Stomach (tissue), 9 donors: ENCODE measurements around the gene ZNF532. TPM values are rescaled to one million over a fixed set of nuclear protein-coding genes. Genes with fewer than 3 reads are reported as not detected.

Experiments used
- DNase-seq, 2 donors: peaks; one replicate each; pipeline versions ENCODE4 v3.0.0 to v3.0.0-alpha.2; 2013 to 2019
- H3K27ac ChIP-seq, 5 donors: fragments of 200-600 bp in 4 of 5; sonication (generic) in 4 of 5; one replicate each; pipeline ENCODE4 v1.5.1; 2013 to 2019; ENCODE audit warnings: mild to moderate bottlenecking in 1 of 5, moderate library complexity in 1 of 5
- H3K27me3 ChIP-seq, 3 donors: fragments of 200-600 bp; sonication (generic); one replicate each; pipeline ENCODE4 v1.5.1; 2017 to 2019; ENCODE audit warnings: mixed run types in 1 of 3
- H3K36me3 ChIP-seq, 4 donors: fragments of 200-600 bp; sonication (generic); 1 replicate in 3 of 4; 2 replicates in 1 of 4; pipeline ENCODE4 v1.5.1; 2016 to 2019
- H3K4me1 ChIP-seq, 4 donors: fragments of 200-600 bp; sonication (generic); one replicate each; pipeline ENCODE4 v1.5.1; 2016 to 2019
- H3K4me3 ChIP-seq, 4 donors: fragments of 200-600 bp; sonication (generic) in 3 of 4; one replicate each; pipeline ENCODE4 v1.5.1; 2016 to 2019; ENCODE audit warnings: mild to moderate bottlenecking in 1 of 4
- H3K9me3 ChIP-seq, 4 donors: fragments of 200-600 bp; sonication (generic); one replicate each; pipeline ENCODE4 v1.5.1; 2016 to 2019
- EP300 ChIP-seq: sonication (generic); formaldehyde crosslinking; IDR thresholded peaks from one replicate; pipeline ENCODE4 v1.6.1; 2017; ENCODE audit warnings: antibody characterized with exemption
- POLR2A ChIP-seq, 4 donors: fragments of 450-650 bp; IDR thresholded peaks; one replicate each; pipeline ENCODE4 v1.6.1; 2016; ENCODE audit warnings: antibody characterized with exemption in 4 of 4, control low read depth in 2 of 4, mild to moderate bottlenecking in 1 of 4, moderate library complexity in 1 of 4
- POLR2AphosphoS5 ChIP-seq, 3 donors: sonication (generic); formaldehyde crosslinking; IDR thresholded peaks; one replicate each; pipeline ENCODE4 v1.6.1; 2016; ENCODE audit warnings: antibody characterized with exemption in 3 of 3
- WGBS, 5 donors: extraction: QIAGEN DNeasy Blood & Tissue Kit in 3 of 5; methylation state at CpG; one replicate each; pipeline versions ENCODE4 v1.1.5 to v1.1.7; 2013 to 2018; 5-methylcytosine and 5-hydroxymethylcytosine counted together
- intact Hi-C: fragments of 100-400 bp; cut with DNase I; formaldehyde crosslinking; loops from one replicate; pipeline ENCODE4 v1.15.1; 2023; ENCODE audit warnings: low total_unique reads
- polyA plus RNA-seq, 3 donors: library from polyadenylated mRNA; stranded (reverse); fragments of 200-250 nt; gene quantifications; one replicate each; pipeline ENCODE4 v1.2.3, GENCODE V29; 2013
- total RNA-seq, 5 donors: library from RNA; depleted of rRNA; stranded (reverse); fragments of >200 nt; gene quantifications; one replicate each; pipeline versions ENCODE4 v1.1.0 to v1.2.3, GENCODE V29; 2014 to 2016
- TF ChIP-seq, protein P1 (sequence below), 7 experiments: fragments of 450-650 bp in 4 of 7; fragments of 200-600 bp in 3 of 7; sonication (generic) in 3 of 7; IDR thresholded peaks; one replicate each; pipeline ENCODE4 v1.5.1; 2016 to 2019; ENCODE audit warnings: antibody characterized with exemption in 7 of 7, control low read depth in 2 of 7, mild to moderate bottlenecking in 1 of 7
- donor health status: healthy with polysubstance abuse.
- donor health status: Bipolar disorder and iron deficiency.
- donor health status: healthy.

ZNF532 gene
- total and polyA plus RNA-seq, 8 donors = 2.9 to 53.7 (median 18.4) TPM

- TF ChIP-seq POLR2A (IDR thresholded peaks at IDR 0.05) (no peak), POLR2AphosphoS5 (IDR thresholded peaks at IDR 0.05) (peak in 1 of 3 donors; percentile 58)
- H3K9me3 ChIP-seq = no peaks in the 10 kb centered on the region
- intact Hi-C loops = no loop called here
- 15 to 32% (median 21%) methylated on average over 3 of the region's 3 CpGs for WGBS, 5 donors
- peaks cover 0 to 28% (median 14%) of the 10 kb centered on the region in 4 donors for H3K4me1 ChIP-seq
- DNase-seq = peak; percentile 74 to 86
- peak overlapping the region in 2 of 5 donors; percentile 21 to 24 for H3K27ac ChIP-seq
- H3K27me3 ChIP-seq = no peaks in the 10 kb centered on the region
- H3K4me3 ChIP-seq = no peak overlapping the region
- H3K36me3 ChIP-seq = peaks cover 0 to 40% (median 19%) of the 10 kb centered on the region in 4 donors
Observed at GRCh38 chr18:58953627-58954026, 89.0 kb downstream of the ZNF532 start.

DNA sequence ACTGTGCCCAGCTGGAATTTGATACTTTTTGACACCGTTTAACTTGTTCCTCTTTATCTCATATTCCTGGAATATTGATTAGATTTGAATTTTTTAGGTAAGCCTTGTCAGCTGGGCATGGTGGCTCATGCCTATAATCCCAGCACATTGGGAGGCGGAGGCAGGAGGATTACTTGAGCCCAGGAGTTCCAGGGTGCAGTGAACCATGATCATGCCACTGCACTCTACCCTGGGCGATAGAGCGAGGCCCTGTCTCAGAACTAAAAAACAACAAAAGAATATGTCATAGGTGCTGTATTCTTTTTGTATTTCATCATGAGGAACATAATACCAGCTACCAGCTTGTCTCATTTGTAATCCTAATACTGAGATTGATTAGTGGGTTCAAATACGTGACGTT lies 90.3 kb downstream of the ZNF532 start:
- Histone ChIP-seq H3K36me3 (peaks cover 0 to 43% (median 13%) of the 10 kb centered on the region in 4 donors), H3K27ac (no peak overlapping the region), H3K4me1 (peaks cover 0 to 28% (median 14%) of the 10 kb centered on the region in 4 donors), H3K27me3 (no peaks in the 10 kb centered on the region), H3K4me3 (no peak overlapping the region), H3K9me3 (no peaks in the 10 kb centered on the region)
- 86 to 91% (median 89%) methylated on average over 6 of the region's 6 CpGs for WGBS, 5 donors
- intact Hi-C loops = no loop called here
- TF ChIP-seq, protein P1, sequence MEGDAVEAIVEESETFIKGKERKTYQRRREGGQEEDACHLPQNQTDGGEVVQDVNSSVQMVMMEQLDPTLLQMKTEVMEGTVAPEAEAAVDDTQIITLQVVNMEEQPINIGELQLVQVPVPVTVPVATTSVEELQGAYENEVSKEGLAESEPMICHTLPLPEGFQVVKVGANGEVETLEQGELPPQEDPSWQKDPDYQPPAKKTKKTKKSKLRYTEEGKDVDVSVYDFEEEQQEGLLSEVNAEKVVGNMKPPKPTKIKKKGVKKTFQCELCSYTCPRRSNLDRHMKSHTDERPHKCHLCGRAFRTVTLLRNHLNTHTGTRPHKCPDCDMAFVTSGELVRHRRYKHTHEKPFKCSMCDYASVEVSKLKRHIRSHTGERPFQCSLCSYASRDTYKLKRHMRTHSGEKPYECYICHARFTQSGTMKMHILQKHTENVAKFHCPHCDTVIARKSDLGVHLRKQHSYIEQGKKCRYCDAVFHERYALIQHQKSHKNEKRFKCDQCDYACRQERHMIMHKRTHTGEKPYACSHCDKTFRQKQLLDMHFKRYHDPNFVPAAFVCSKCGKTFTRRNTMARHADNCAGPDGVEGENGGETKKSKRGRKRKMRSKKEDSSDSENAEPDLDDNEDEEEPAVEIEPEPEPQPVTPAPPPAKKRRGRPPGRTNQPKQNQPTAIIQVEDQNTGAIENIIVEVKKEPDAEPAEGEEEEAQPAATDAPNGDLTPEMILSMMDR (IDR thresholded peaks at IDR 0.05) = no peak
- TF ChIP-seq EP300 (no peak), POLR2A (IDR thresholded peaks at IDR 0.05) (no peak), POLR2AphosphoS5 (IDR thresholded peaks at IDR 0.05) (no peak)
- no peak for DNase-seq

DNA sequence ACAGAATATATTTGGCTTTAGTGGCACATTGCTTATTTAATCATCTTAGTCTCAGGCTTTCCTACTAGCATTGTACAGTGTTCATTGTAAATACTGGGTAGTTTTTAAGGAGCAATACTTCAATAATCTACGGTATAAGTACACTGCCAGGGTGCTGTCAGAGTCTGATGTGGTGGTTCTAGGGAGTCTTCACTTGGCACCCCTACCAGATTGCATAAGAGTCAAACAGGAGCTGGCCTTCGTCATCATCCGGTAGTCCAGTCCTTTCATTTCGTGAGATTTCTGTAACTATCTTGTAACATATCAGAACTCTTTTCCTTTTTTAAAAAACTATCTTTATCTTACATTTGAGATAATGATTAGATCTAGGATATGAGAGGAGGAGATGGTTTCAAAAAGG lies 91.1 kb downstream of the ZNF532 start:
- Histone ChIP-seq H3K4me3 (no peak overlapping the region), H3K9me3 (no peaks in the 10 kb centered on the region), H3K27me3 (no peaks in the 10 kb centered on the region), H3K27ac (no peak overlapping the region), H3K4me1 (peaks cover 0 to 26% (median 11%) of the 10 kb centered on the region in 4 donors), H3K36me3 (peaks cover 0 to 49% (median 13%) of the 10 kb centered on the region in 4 donors)
- no peak for DNase-seq
- 71 to 97% (median 93%) methylated on average over 4 of the region's 4 CpGs for WGBS, 5 donors
- intact Hi-C loops = no loop called here
- TF ChIP-seq EP300 (no peak), POLR2A (IDR thresholded peaks at IDR 0.05) (no peak), POLR2AphosphoS5 (IDR thresholded peaks at IDR 0.05) (no peak)
- TF ChIP-seq, protein P1 (IDR thresholded peaks at IDR 0.05) = no peak

DNA sequence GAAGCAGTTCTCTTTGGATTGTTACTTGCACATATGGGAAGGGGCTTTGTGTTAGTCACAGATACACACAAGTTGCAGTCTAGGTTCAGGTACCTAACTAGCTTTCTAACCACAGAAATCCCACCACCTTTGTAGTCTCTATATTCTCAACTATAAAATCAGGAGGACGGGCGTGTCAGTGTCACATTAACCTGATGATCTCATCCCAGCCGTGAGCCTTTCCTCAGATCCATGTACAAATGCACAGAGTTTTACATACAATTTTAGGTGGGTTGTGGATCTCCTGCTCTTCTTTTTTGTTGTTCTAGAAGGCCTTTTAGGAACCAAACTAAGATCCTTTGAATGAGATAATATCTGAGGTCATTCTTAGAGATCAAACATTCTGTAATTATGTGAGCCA lies 94.0 kb downstream of the ZNF532 start:
- intact Hi-C loops = no loop called here
- Histone ChIP-seq H3K27me3 (no peaks in the 10 kb centered on the region), H3K36me3 (peaks cover 0 to 63% (median 20%) of the 10 kb centered on the region in 4 donors), H3K27ac (no peak overlapping the region), H3K9me3 (no peaks in the 10 kb centered on the region), H3K4me1 (peaks cover 0 to 7% (median 5%) of the 10 kb centered on the region in 4 donors), H3K4me3 (no peak overlapping the region)
- no peak for TF ChIP-seq EP300
- no peak for TF ChIP-seq POLR2A (IDR thresholded peaks at IDR 0.05)
- TF ChIP-seq, protein P1 (IDR thresholded peaks at IDR 0.05) = no peak
- no peak for TF ChIP-seq POLR2AphosphoS5 (IDR thresholded peaks at IDR 0.05)
- 81 to 91% (median 86%) methylated on average over 3 of the region's 3 CpGs for WGBS, 5 donors
- no peak for DNase-seq

- Histone ChIP-seq H3K36me3 (peaks cover 0 to 49% (median 14%) of the 10 kb centered on the region in 4 donors), H3K4me1 (peaks cover 0 to 15% (median 6%) of the 10 kb centered on the region in 4 donors), H3K4me3 (no peak overlapping the region), H3K9me3 (no peaks in the 10 kb centered on the region), H3K27me3 (no peaks in the 10 kb centered on the region), H3K27ac (no peak overlapping the region)
- intact Hi-C loops = no loop called here
- WGBS, 5 donors = 52 to 100% (median 98%) methylated on average over 1 of the region's 1 CpG
- DNase-seq = no peak
- no peak for TF ChIP-seq POLR2A (IDR thresholded peaks at IDR 0.05)
- TF ChIP-seq POLR2AphosphoS5 (IDR thresholded peaks at IDR 0.05) = no peak
- TF ChIP-seq, protein P1 (IDR thresholded peaks at IDR 0.05) = no peak
- TF ChIP-seq EP300 = no peak
Observed at GRCh38 chr18:58960508-58960907, 95.8 kb downstream of the ZNF532 start.
